ENCODE data around the gene CELF5. TPM values are rescaled to one million over a fixed set of nuclear protein-coding genes. Genes with fewer than 3 reads are reported as not detected.

Gene CELF5
- total RNA-seq, 1 donor from 2014 or later, result 0.15 TPM

- intact Hi-C loops (cut with micrococcal nuclease), result no loop called here
Measured at GRCh38 chr19:3238066-3238561, 13.7 kb downstream of the CELF5 start.

GRCh38 chr19:3239367-3239766 is 14.9 kb downstream of the CELF5 start:
- intact Hi-C loops (cut with micrococcal nuclease), result no loop called here

DNA sequence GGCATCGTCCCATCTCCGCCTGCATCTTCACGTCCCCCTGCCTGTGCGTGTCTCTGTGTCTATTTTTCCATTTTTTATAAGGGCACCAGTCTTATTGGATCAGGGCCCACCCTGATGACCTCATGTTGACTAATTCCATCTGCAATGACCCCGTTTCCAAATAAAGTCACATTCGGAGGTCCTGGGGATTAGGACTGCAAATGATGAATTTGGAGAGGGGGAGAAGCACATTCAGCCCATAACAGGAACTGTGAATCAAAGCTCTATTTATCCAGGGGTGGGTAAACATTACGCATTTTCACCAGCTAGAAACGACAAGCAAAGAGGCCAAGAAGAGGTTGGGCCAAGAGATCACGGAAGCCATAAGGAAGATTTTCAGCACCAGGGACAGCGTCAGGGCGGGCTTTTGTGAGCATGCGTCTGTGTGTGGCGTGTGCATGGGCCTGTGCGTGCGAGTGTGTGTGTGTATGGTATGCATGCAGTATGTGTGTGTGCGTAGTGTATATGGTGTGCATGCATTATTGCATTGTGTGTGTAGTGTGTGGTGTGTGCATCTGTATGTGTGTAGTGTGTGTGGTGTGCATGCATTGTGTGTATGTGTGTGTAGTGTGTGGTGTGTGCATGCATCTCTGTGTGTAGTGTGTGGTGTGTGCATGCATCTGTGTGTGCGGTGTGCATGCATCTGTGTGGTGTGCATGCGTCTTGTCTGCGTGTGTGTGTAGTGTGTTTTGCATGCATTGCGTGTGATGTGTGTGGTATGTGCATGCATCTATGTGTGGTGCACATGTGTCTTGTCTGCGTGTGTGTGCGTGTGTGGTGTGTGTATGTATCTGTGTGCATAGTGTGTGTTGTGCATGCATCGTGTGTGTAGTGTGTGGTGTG is 19.6 kb downstream of the CELF5 start:
- intact Hi-C loops (cut with micrococcal nuclease), result loop anchor here (2.0 kb wide), 1 partner anchor 19 kb away; the partner anchor contains the start of gene CELF5

- intact Hi-C loops (cut with micrococcal nuclease), result loop anchor here (2.0 kb wide), 1 partner anchor 20 kb away; the partner anchor contains the start of gene CELF5
Measured at GRCh38 chr19:3245050-3245449, 20.6 kb downstream of the CELF5 start.

- intact Hi-C loops (cut with micrococcal nuclease), result no loop called here
Measured at GRCh38 chr19:3248728-3249326, 24.4 kb downstream of the CELF5 start.

DNA sequence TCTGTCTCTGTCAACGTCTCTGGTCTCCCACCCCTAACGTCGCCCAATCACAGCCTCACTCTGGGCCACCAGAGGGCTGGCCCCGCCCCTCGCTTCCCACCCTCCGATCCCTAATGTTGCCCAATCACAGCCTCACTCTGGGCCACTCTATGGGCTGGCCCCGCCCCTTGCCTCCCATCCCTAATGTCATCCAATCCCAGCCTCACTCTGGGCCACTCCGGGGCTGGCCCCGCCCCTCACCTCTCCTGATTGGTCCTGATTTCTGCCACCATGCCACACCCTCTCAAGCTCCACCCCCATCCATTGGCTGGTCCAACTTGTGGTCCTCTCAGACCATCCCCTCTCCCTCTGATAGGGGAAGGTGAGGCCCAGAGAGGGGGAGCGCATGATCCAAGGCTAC is 24.9 kb downstream of the CELF5 start:
- intact Hi-C loops (cut with micrococcal nuclease), result no loop called here

- intact Hi-C loops (cut with micrococcal nuclease), result no loop called here
Measured at GRCh38 chr19:3250675-3251074, 26.2 kb downstream of the CELF5 start.

GRCh38 chr19:3251229-3251628 is 26.8 kb downstream of the CELF5 start:
- intact Hi-C loops (cut with micrococcal nuclease), result no loop called here

- intact Hi-C loops (cut with micrococcal nuclease), result no loop called here
Measured at GRCh38 chr19:3252650-3253049, 28.2 kb downstream of the CELF5 start.

DNA sequence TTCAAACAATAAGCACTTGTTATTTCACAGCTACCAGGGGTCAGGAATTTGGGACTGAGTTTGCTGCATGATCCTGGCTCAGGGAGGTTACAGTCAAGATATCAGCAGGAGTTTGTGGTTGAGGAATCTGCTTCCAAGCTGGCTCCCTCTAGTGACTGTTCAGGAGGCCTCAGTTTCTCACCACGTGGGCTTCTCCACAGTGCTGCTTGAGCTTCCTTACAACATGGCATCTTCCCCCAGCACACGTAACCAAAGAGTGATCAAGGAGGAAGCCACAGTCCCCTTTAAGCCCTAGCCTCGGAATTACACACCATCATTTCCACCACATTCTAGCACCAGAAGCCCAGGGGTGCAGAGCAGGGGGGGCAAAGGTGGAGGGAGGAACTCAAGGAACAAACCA is 28.8 kb downstream of the CELF5 start:
- intact Hi-C loops (cut with micrococcal nuclease), result no loop called here

DNA sequence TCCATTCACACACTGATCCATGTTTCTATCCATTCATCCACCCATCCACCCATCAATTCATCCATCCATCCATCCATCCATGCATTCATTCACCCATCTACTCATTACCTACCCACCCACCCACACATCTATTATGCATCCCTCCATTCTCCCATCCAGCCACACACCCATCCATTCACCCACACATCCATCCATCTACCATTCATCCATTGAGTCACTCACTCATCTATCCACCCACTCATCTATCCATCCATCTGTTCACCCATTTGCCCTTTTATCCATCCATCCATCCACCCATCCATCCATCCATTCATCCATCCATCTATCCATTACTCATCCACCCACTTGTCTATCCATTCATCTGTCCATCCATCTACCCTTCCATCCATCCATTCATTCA is 30.1 kb downstream of the CELF5 start:
- intact Hi-C loops (cut with micrococcal nuclease), result no loop called here

DNA sequence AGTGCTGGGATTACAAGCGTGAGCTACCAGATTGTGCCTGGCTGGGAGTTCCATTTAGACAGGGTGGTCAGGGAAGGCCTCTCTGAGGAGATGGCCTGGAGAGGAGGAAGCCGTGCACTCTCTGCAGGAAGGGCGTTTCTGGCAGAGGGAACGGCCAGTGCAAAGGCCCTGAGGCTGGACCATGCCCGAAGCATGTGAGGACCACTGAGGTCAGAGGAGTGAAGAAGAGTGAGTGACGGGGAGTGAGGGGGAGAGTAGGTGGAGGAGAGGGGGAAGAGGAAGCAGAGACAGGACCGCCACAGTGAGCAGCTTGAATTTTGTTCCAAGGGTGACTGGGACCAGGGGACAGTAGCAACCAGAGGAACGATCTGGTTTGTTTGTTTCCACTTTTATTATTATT is 32.6 kb downstream of the CELF5 start:
- intact Hi-C loops (cut with micrococcal nuclease), result no loop called here

DNA sequence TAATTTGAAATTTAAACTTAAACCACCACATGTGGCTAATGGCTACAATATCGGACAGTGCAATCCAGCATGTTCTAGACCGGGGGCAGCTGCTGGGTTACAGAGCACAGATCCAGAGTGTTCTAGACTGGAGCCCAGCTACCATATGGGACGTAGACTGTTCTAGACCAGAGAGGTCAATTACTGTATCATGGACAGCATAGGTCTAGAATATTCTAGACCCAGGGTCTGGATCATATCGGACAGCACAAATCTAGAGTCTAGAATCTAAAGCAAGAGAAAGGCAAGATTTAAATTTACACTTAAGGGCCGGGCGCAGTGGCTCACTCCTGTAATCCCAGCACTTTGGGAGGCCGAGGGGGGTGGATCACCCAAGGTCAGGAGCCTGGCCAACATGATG is 37.9 kb downstream of the CELF5 start:
- intact Hi-C loops (cut with micrococcal nuclease), result no loop called here

DNA sequence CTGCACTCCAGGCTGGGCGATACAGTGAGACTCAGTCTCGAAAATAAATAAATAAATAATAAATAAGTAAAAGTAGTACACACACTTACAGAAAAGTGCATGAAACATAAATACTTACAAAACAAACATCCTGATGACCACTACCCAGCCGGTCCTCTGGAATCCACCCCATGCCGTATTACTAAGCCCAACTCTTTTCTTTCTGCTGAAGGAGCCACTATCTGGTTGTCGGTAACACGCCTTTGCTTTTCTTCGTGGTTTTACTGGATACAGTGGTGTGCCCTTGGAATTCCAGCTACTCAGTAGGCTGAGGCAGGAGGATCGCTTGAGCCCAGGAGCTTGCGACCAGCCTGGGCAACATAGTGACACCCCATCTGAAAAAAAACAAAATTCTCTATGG is 39.4 kb downstream of the CELF5 start:
- intact Hi-C loops (cut with micrococcal nuclease), result no loop called here

DNA sequence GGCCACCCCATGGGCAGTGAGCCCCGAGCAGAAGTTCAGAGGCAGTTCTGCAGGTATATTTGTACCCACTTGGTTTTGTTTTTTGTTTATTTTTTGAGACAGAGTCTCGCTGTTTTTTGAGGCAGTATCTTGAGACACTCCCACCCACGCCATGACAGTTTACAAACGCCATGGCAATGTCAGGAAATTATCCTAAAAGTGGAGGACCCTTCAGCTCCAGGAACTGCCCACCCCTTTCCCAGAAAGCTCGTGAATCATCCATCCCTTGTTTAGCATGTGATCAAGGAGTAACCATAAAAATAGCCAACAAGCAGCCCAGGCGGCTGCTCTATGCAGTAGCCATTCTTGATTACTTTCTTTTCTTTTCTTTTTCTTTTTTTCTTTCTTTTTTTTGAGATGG is 41.0 kb downstream of the CELF5 start:
- intact Hi-C loops (cut with micrococcal nuclease), result no loop called here

DNA sequence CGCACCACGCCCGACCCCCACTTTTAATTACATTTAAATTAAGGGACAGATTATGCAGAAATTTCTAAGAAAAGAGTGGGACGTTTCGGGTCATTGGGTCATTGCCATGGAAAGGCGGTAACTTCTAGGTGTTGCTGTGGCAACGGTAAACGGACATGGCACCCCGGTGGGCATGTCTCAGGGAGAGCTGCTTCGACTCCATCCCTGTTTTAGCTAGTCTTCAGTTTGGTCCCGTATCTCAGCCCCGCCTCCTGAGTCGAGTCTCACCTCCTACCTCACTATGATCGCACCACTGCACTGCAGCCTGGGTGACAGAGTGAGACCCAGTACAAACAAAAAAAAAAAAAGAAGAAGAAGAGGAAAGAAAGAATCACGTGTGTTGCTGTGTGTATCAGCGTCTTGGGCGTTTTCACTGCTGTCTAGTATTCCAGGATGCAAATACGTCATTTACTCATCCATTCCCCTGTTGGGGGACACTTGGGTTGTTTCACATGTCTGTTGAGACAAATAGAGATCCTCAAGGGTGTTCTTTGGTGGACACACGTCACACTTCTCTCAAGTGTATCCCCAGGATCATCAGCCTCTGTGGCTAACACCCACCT is 41.7 kb downstream of the CELF5 start:
- intact Hi-C loops (cut with micrococcal nuclease), result no loop called here

- intact Hi-C loops (cut with micrococcal nuclease), result no loop called here
Measured at GRCh38 chr19:3266792-3267514, 42.5 kb downstream of the CELF5 start.

GRCh38 chr19:3268326-3268725 is 43.9 kb downstream of the CELF5 start:
- intact Hi-C loops (cut with micrococcal nuclease), result no loop called here

GRCh38 chr19:3268763-3269162 is 44.3 kb downstream of the CELF5 start:
- intact Hi-C loops (cut with micrococcal nuclease), result no loop called here

DNA sequence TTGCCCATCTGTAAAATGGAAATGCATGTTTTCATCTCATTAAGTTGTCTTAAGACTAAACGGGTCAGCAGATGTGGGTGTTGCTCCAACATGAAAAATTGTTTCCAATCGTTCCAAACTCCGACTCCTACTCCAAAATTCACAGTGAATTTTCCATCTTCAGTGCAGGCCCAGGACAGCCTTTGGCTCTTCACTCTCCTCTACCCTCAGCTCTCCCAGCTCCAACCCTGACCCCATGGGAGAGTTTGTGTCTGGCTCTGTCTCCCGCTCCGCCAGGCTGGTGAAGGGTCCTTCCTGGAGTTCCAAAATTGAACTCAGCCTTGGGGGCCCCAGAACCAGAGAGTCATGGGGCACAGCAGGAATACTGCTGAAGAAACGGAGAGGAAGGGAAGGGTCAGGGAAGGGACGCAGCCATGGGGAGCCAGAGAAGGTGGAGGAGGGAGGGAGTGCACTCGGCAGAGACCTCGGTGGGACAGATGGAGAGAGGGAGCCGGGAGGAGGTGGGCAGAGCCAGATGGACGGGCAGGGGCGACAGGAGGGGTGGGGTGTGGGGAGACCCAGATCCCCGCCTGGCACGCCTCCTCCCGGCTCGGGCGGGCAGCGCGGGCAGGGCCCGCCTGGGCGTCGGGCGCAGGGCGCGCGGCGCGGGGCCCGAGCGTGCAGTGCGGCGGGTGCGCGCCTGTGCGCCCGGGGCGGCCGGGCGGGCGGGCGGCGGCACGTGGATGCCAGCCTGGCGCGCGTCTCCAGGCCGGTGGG is 45.6 kb downstream of the CELF5 start:
- intact Hi-C loops (cut with micrococcal nuclease), result no loop called here

GRCh38 chr19:3270902-3271301 is 46.4 kb downstream of the CELF5 start:
- intact Hi-C loops (cut with micrococcal nuclease), result no loop called here

Data from T-helper 1 cell treated with Interleukin-12 subunit alpha and Interleukin-12 subunit beta and Interleukin-4 antibody, amounts not matched to agents 30 ng/mL and 1 ng/mL, for 36 hours (primary cell).